IMR-90 (cell line): Measurements from ENCODE around the gene GCDH. TPM values are rescaled to one million over a fixed set of nuclear protein-coding genes. Genes with fewer than 3 reads are reported as not detected.

ENCODE experiments used
- ATAC-seq: fragments of 200-7000 bp; cut with Tn5 transposase; 2 replicates; pipeline ENCODE4 v1.9.1; 2020; ENCODE audit warnings: low read depth, mild to moderate bottlenecking, moderate library complexity
- BruUV-seq: library from RNA; stranded (reverse); fragments of 400-500 nt; replicated peaks from 2 replicates; lab custom pipeline; 2021; lab: Mats Ljungman, UMichigan
- CTCF ChIA-PET: fragments of 300-600 bp; formaldehyde crosslinking; extraction: SDS; loops from one replicate; lab custom pipeline; 2021; ENCODE audit warnings: antibody characterized with exemption; lab: Yijun Ruan, JAX
- POLR2A ChIA-PET: fragments of 300-600 bp; sonication (Branson Sonifier 250); formaldehyde crosslinking; loops from one replicate; lab custom pipeline; 2022; ENCODE audit warnings: antibody characterized with exemption; ENCODE audit not compliant: unreplicated experiment; lab: Charles Lee
- DNase-seq: peaks from one replicate; pipeline ENCODE4 v3.0.0; 2013
- H2AFZ ChIP-seq: replicated peaks from 2 replicates; pipeline ENCODE3; 2013; ENCODE audit warnings: low read length, mild to moderate bottlenecking; ENCODE audit not compliant: poor library complexity
- H2AK5ac ChIP-seq: 2 replicates; pipeline ENCODE4 v1.6.1; 2013; ENCODE audit warnings: low read depth, low read length, inconsistent platforms
- H2AK9ac ChIP-seq: replicated peaks from 2 replicates; pipeline ENCODE3; 2013; ENCODE audit warnings: mild to moderate bottlenecking, low read depth, low read length, moderate library complexity; ENCODE audit not compliant: poor library complexity
- H2BK120ac ChIP-seq: 2 replicates; pipeline ENCODE4 v1.6.1; 2013; ENCODE audit warnings: low read depth, low read length, inconsistent platforms
- H2BK15ac ChIP-seq: 3 replicates; pipeline ENCODE4 v1.6.1; 2013; ENCODE audit warnings: low read depth, low read length, inconsistent platforms
- H2BK20ac ChIP-seq: 2 replicates; pipeline ENCODE4 v1.6.1; 2013; ENCODE audit warnings: low read depth, mild to moderate bottlenecking, inconsistent platforms, low read length, moderate library complexity
- H2BK5ac ChIP-seq: 2 replicates; pipeline ENCODE4 v1.6.1; 2013; ENCODE audit warnings: mild to moderate bottlenecking, low read depth, low read length, inconsistent platforms; ENCODE audit not compliant: poor library complexity, severe bottlenecking
- H3K14ac ChIP-seq: replicated peaks from 2 replicates; pipeline ENCODE4 v1.6.1; 2013; ENCODE audit warnings: low read depth, low read length, inconsistent platforms
- H3K18ac ChIP-seq: 2 replicates; pipeline ENCODE4 v1.6.1; 2013; ENCODE audit warnings: low read depth, low read length, control low read depth
- H3K23ac ChIP-seq: 2 replicates; pipeline ENCODE4 v1.6.1; 2013; ENCODE audit warnings: low read depth, low read length, inconsistent platforms
- H3K27ac ChIP-seq: 2 replicates; pipeline ENCODE4 v1.5.1; 2013; ENCODE audit warnings: mild to moderate bottlenecking, control low read depth, low read length; ENCODE audit not compliant: insufficient read depth
- H3K27me3 ChIP-seq: 2 replicates; pipeline ENCODE4 v1.6.1; 2013; ENCODE audit warnings: low read length; ENCODE audit not compliant: control insufficient read depth, insufficient read depth
- H3K36me3 ChIP-seq: 2 replicates; pipeline ENCODE4 v1.6.1; 2013; ENCODE audit warnings: low read length, mixed read lengths; ENCODE audit not compliant: control insufficient read depth, insufficient read depth
- H3K4ac ChIP-seq: 2 replicates; pipeline ENCODE4 v1.6.1; 2013; ENCODE audit warnings: low read depth, low read length, inconsistent platforms
- H3K4me1 ChIP-seq: 2 replicates; pipeline ENCODE4 v1.6.1; 2013; ENCODE audit warnings: low read length, mixed read lengths; ENCODE audit not compliant: control insufficient read depth, insufficient read depth
- H3K4me2 ChIP-seq: 2 replicates; pipeline ENCODE4 v1.6.1; 2013; ENCODE audit warnings: low read depth, mild to moderate bottlenecking, control low read depth, low read length, moderate library complexity
- H3K4me3 ChIP-seq: 2 replicates; pipeline ENCODE4 v1.5.1; 2013; ENCODE audit warnings: low read depth, mild to moderate bottlenecking, control low read depth, low read length, moderate library complexity; ENCODE audit not compliant: insufficient read depth
- H3K56ac ChIP-seq: 2 replicates; pipeline ENCODE4 v1.6.1; 2013; ENCODE audit warnings: low read length, inconsistent platforms; ENCODE audit not compliant: insufficient read depth; ENCODE audit errors: extremely low read depth
- H3K79me1 ChIP-seq, 2 experiments: 2 replicates each; pipeline ENCODE4 v1.6.1; 2013; ENCODE audit warnings: low read length in 2 of 2, inconsistent platforms in 1 of 2, low read depth in 1 of 2
- H3K9ac ChIP-seq: 2 replicates; pipeline ENCODE4 v1.6.1; 2013; ENCODE audit warnings: low read depth, low read length, control low read depth
- H3K9me1 ChIP-seq: 2 replicates; pipeline ENCODE4 v1.6.1; 2013; ENCODE audit warnings: low read length, inconsistent platforms; ENCODE audit not compliant: insufficient read depth
- H3K9me3 ChIP-seq: 2 replicates; pipeline ENCODE4 v1.6.1; 2013; ENCODE audit warnings: low read length; ENCODE audit not compliant: control insufficient read depth, insufficient read depth
- H4K20me1 ChIP-seq: 2 replicates; pipeline ENCODE4 v1.6.1; 2013; ENCODE audit warnings: low read length, inconsistent platforms; ENCODE audit not compliant: insufficient read depth
- H4K5ac ChIP-seq: 2 replicates; pipeline ENCODE4 v1.6.1; 2013; ENCODE audit warnings: mild to moderate bottlenecking, low read depth, low read length, control low read depth
- H4K8ac ChIP-seq, 2 experiments: 2 replicates each; pipeline ENCODE4 v1.6.1; 2013; ENCODE audit warnings: low read depth in 2 of 2, low read length in 2 of 2, control low read depth in 1 of 2, inconsistent platforms in 1 of 2
- H4K91ac ChIP-seq: 2 replicates; pipeline ENCODE4 v1.6.1; 2013; ENCODE audit warnings: low read depth, low read length, inconsistent platforms; ENCODE audit not compliant: insufficient read depth
- BHLHE40 ChIP-seq: fragments of 150-350 bp; IDR thresholded peaks from 2 replicates; pipeline ENCODE4 v1.6.1; 2016; ENCODE audit warnings: mild to moderate bottlenecking, low read depth, low read length
- CEBPB ChIP-seq: IDR thresholded peaks from 2 replicates; pipeline ENCODE4 v1.6.1; 2012; ENCODE audit warnings: low read depth, low read length, improper control_type of control experiment
- MXI1 ChIP-seq: IDR thresholded peaks from 2 replicates; pipeline ENCODE4 v1.6.1; 2012; ENCODE audit warnings: low read depth, mild to moderate bottlenecking, low read length, moderate library complexity, borderline replicate concordance
- NFE2L2 ChIP-seq: fragments of 150-350 bp; IDR thresholded peaks from 2 replicates; pipeline ENCODE4 v1.6.1; 2016; ENCODE audit warnings: low read depth, mild to moderate bottlenecking, low read length
- POLR2A ChIP-seq: IDR thresholded peaks from 2 replicates; pipeline ENCODE4 v1.6.1; 2012; ENCODE audit warnings: mild to moderate bottlenecking, low read depth, low read length
- SMC3 ChIP-seq: fragments of 150-350 bp; IDR thresholded peaks from 2 replicates; pipeline ENCODE4 v1.6.1; 2016; ENCODE audit warnings: low read depth, mild to moderate bottlenecking, antibody characterized with exemption, low read length, moderate library complexity
- USF2 ChIP-seq: fragments of 150-350 bp; IDR thresholded peaks from 2 replicates; pipeline ENCODE4 v1.6.1; 2017; ENCODE audit warnings: mild to moderate bottlenecking, antibody characterized with exemption, low read length, low read depth
- WGBS, 2 experiments: methylation state at CpG; one replicate each; pipeline versions ENCODE4 v1.1.5 to v1.1.7; 2013; ENCODE audit warnings: missing lambda C conversion rate in 2 of 2; ENCODE audit not compliant: insufficient read length in 1 of 2; ENCODE audit errors: extremely low coverage in 2 of 2; 5-methylcytosine and 5-hydroxymethylcytosine counted together
- dilution Hi-C: fragments of 300-500 bp; cut with HindIII; formaldehyde crosslinking; loops from one replicate; pipeline ENCODE4 v1.14.3; 2018; ENCODE audit warnings: low sequenced_read_pairs; ENCODE audit not compliant: unreplicated experiment
- in situ Hi-C: fragments of 300-500 bp; cut with MboI; formaldehyde crosslinking; loops from 3 replicates; pipeline ENCODE4 v1.14.3; 2019; ENCODE audit warnings: low sequenced_read_pairs, inconsistent platforms, mixed read lengths
- intact Hi-C: fragments of 100-400 bp; cut with micrococcal nuclease; formaldehyde crosslinking; loops from 2 replicates; pipeline ENCODE4 v1.10.0; 2022
- polyA plus RNA-seq, 3 experiments: library from polyadenylated mRNA; depleted of rRNA; stranded (reverse); fragments of >200 nt; gene quantifications; 2 replicates each; pipeline ENCODE4 v1.2.3, GENCODE V29; 2012; ENCODE audit warnings: low replicate concordance in 1 of 3
- total RNA-seq: library from RNA; depleted of rRNA; stranded (reverse); fragments of >200 nt; gene quantifications from 2 replicates; pipeline ENCODE4 v1.2.3, GENCODE V29; 2012

Gene GCDH
- total and polyA plus RNA-seq, 2 of the 4 experiments (the other 2 are of a cell fraction), result 27.7 to 41.6 TPM

DNA sequence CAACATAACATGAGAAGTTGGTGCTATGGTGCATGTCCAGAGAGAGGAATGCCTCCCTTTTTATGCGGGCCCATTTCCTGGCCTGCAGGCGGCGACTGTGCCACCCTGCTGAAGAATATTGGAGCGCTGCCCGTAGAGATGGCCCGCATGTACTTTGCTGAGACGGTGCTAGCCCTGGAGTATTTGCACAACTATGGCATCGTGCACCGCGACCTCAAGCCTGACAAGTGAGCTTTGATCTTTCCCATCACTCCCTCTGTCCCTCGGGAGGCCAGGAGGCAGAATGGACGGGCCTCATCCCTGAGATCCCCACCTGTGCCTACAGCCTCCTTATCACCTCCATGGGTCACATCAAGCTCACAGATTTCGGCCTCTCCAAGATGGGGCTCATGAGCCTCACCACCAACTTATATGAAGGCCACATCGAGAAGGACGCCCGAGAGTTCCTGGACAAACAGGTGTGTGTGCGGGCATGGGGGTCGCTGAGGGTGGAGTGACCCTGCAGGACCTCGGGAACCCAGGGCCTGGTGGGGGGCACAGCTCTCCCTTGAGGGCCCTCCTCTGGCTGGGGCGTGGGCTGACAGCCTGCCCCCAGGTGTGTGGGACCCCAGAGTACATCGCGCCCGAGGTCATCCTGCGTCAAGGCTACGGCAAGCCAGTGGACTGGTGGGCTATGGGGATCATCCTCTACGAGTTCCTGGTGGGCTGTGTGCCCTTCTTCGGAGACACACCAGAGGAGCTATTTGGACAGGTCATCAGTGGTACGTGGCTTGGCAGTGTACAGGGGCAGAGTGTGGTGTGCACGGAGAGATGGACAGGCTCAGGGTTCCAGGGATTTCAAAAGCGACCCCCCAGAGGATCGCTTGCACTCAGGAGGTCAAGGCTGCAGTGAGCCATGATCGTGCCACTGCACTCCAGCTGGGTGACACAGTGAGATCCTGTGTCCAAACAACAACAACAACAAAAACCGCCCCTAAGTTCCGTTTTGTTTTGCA, 25.9 kb upstream of the GCDH start:
- intact Hi-C loops, result no loop called here
- H4K5ac ChIP-seq, result no peak overlapping the region
- POLR2A ChIA-PET, result interaction anchor here (0.6 kb wide), 1 partner anchor 83 kb away, joined by 3 read pairs; no protein-coding TSS in a partner anchor

More for the DNA sequence above, 25.9 kb upstream of the GCDH start:
- Histone ChIP-seq H3K9me1 (0 out of 2 replicates have a peak, but pooled peaks cover 4% of the 10 kb centered on the region), H2AFZ (no peak overlapping the region), H3K4me3 (no peak overlapping the region), H2BK15ac (no peak overlapping the region), H3K4me1 (no peaks in the 10 kb centered on the region), H2BK5ac (no peak overlapping the region), H3K79me1 (no peaks in the 10 kb centered on the region), H3K27me3 (peaks cover 7% of the 10 kb centered on the region), H3K23ac (no peak overlapping the region), H3K9me3 (no peaks in the 10 kb centered on the region), H2AK9ac (no peak overlapping the region), H3K36me3 (no peaks in the 10 kb centered on the region), H3K14ac (no peak overlapping the region), H3K4me2 (no peak overlapping the region), H4K91ac (no peak overlapping the region), H3K56ac (no peak overlapping the region), H2AK5ac (no peak overlapping the region), H2BK120ac (no peak overlapping the region), H4K20me1 (no peaks in the 10 kb centered on the region), H4K8ac (no peak overlapping the region), H3K4ac (no peak overlapping the region), H3K27ac (no peak overlapping the region), H2BK20ac (no peak overlapping the region), H3K18ac (no peak overlapping the region), H3K9ac (no peak overlapping the region)
- CTCF ChIA-PET, result no interaction called here
- dilution Hi-C loops (no loop called here), in situ Hi-C loops (no loop called here)
- BruUV-seq, result no TSS peak
- DNase-seq (no peak), ATAC-seq (no peak)
- TF ChIP-seq CEBPB, result no peak
- no peak for TF ChIP-seq USF2
- no peak for TF ChIP-seq BHLHE40
- TF ChIP-seq POLR2A, result no peak
- no peak for TF ChIP-seq NFE2L2
- TF ChIP-seq MXI1, result no peak
- TF ChIP-seq SMC3, result no peak
- WGBS, 2 experiments, result 91% methylated on average over 15 of the region's 34 CpGs; no CpG with 5 or more reads in 1 of the 2 experiments
